Glutamatergic neuron (in vitro differentiated cells): ENCODE results near the gene CYP4F8. TPM values are rescaled to one million over a fixed set of nuclear protein-coding genes. Genes with fewer than 3 reads are reported as not detected.

Experiments
- DNase-seq: peaks from one replicate; pipeline ENCODE4 v3.0.0; 2022
- H3K27ac Mint-ChIP-seq: one replicate; pipeline ENCODE4 v1.8.0; 2020; ENCODE audit warnings: mild to moderate bottlenecking, mixed read lengths, inconsistent platforms; ENCODE audit not compliant: unreplicated experiment
- H3K27me3 Mint-ChIP-seq: one replicate; pipeline ENCODE4 v1.8.0; 2020; ENCODE audit warnings: mild to moderate bottlenecking, moderate library complexity, mixed read lengths, inconsistent platforms; ENCODE audit not compliant: unreplicated experiment
- H3K36me3 Mint-ChIP-seq: one replicate; pipeline ENCODE4 v1.8.0; 2020; ENCODE audit warnings: mild to moderate bottlenecking, mixed read lengths, inconsistent platforms; ENCODE audit not compliant: unreplicated experiment
- H3K4me1 Mint-ChIP-seq: one replicate; pipeline ENCODE4 v1.8.0; 2020; ENCODE audit warnings: mild to moderate bottlenecking, low read depth, mixed read lengths, inconsistent platforms; ENCODE audit not compliant: unreplicated experiment
- H3K4me3 Mint-ChIP-seq: one replicate; pipeline ENCODE4 v1.8.0; 2020; ENCODE audit warnings: mild to moderate bottlenecking, mixed read lengths, inconsistent platforms; ENCODE audit not compliant: unreplicated experiment
- H3K9me3 Mint-ChIP-seq: one replicate; pipeline ENCODE4 v1.8.0; 2020; ENCODE audit warnings: mild to moderate bottlenecking, moderate library complexity, mixed read lengths, inconsistent platforms; ENCODE audit not compliant: unreplicated experiment
- total RNA-seq: library from RNA; stranded (reverse); fragmentation: NEBNext Ultra II Directional; extraction: Animal tissue kit (Norgen Biotek cat#: 25700); gene quantifications from one replicate; pipeline ENCODE4 v1.2.1, GENCODE V29; 2021; ENCODE audit not compliant: unreplicated experiment
- TF ChIP-seq, protein P1 (sequence below): fragments of 200-600 bp; sonication (generic); IDR thresholded peaks from one replicate; pipeline ENCODE4 v1.5.0; 2021; ENCODE audit not compliant: partially characterized antibody, unreplicated experiment

The CYP4F8 gene
- total RNA-seq, 1 donor from 2014 or later: not detected

DNA sequence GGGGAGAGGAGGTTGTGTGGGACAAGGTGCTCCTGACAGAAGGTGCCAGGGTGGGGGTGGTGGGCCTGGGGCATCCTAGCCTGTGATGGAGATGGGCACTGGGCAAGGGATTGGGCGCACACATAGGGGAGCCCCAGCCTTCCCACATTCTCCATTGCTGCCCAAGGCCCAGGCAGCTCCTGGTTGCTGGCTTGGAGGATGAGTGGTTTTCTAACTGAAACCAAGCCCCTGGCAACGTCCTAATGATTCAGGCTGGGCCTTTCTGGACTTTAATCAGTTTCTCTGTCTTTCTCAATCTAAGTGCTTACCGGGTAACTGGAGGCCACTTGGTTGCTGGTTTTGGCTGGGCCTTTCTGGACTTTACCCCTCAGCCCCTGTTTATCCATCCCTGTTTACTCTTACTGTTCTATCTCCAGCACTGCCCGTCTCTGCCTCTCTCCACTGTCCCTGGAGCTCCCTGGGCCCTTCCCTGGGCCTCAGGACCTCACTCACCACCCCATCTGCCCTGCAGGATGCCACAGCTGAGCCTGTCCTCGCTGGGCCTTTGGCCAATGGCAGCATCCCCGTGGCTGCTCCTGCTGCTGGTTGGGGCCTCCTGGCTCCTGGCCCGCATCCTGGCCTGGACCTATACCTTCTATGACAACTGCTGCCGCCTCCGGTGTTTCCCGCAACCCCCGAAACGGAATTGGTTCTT is 26.0 kb downstream of the CYP4F8 start:
- Mint-ChIP-seq H3K9me3 (peaks cover 14% of the 10 kb centered on the region), H3K4me1 (no peaks in the 10 kb centered on the region), H3K27me3 (peaks cover 2% of the 10 kb centered on the region), H3K27ac (no peak overlapping the region), H3K36me3 (no peaks in the 10 kb centered on the region), H3K4me3 (no peak overlapping the region)
- no peak for DNase-seq
- TF ChIP-seq, protein P1, sequence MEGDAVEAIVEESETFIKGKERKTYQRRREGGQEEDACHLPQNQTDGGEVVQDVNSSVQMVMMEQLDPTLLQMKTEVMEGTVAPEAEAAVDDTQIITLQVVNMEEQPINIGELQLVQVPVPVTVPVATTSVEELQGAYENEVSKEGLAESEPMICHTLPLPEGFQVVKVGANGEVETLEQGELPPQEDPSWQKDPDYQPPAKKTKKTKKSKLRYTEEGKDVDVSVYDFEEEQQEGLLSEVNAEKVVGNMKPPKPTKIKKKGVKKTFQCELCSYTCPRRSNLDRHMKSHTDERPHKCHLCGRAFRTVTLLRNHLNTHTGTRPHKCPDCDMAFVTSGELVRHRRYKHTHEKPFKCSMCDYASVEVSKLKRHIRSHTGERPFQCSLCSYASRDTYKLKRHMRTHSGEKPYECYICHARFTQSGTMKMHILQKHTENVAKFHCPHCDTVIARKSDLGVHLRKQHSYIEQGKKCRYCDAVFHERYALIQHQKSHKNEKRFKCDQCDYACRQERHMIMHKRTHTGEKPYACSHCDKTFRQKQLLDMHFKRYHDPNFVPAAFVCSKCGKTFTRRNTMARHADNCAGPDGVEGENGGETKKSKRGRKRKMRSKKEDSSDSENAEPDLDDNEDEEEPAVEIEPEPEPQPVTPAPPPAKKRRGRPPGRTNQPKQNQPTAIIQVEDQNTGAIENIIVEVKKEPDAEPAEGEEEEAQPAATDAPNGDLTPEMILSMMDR: no peak

DNA sequence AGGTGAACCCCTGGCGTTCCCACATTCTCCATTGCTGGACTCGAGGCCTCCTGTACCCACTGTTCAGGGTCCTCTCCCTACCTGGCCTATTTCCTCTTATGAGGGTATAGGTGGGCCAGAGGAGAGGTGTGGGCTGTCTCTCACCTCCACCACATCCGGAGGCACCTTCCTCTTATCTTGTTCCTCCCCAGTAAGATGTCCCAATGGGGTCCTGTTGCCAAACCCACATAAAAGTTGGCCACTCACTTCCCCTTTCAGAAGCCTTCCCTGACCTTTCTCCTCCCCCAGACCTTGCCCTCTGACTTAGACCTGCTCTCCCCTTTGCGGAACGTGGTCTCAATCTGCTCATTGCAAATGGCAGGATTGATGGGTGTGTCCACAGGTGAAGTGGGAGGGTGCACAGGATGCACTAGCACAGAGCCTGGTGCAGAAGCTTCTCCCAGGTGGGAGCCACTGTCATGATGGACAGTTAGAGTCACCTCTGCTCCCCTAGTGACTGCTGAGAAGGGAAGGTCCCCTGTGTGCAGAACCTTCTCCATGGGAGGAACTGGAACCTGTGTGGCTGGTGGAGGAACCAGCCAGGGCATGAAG is 27.0 kb downstream of the CYP4F8 start:
- Mint-ChIP-seq H3K4me3 (no peak overlapping the region), H3K27ac (no peak overlapping the region), H3K36me3 (no peaks in the 10 kb centered on the region), H3K4me1 (no peaks in the 10 kb centered on the region), H3K27me3 (peaks cover 2% of the 10 kb centered on the region), H3K9me3 (peaks cover 16% of the 10 kb centered on the region)
- TF ChIP-seq, protein P1: no peak
- DNase-seq: no peak

DNA sequence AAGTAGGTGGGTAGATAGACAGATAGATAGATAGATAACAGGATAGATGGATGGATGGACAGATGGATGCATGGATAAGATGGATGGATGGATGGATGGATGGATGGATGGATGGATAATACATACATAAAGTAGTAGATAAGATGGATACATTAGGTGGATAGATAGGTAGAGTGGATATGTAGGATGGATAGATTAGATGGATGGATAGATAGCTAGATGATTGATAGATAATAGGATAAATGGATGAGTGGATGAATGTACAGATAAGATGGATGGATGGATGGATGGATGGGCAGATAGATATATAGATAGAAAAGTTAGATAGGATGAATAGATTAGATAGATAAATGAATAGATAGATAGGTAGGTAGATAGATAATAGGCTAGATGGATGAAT is 27.8 kb downstream of the CYP4F8 start:
- peaks cover 16% of the 10 kb centered on the region for H3K9me3 Mint-ChIP-seq
- H3K27ac Mint-ChIP-seq: no peak overlapping the region
- H3K4me1 Mint-ChIP-seq: no peaks in the 10 kb centered on the region
- no peak overlapping the region for H3K4me3 Mint-ChIP-seq
- TF ChIP-seq, protein P1: no peak
- H3K27me3 Mint-ChIP-seq: no peaks in the 10 kb centered on the region
- no peaks in the 10 kb centered on the region for H3K36me3 Mint-ChIP-seq
- no peak for DNase-seq

DNA sequence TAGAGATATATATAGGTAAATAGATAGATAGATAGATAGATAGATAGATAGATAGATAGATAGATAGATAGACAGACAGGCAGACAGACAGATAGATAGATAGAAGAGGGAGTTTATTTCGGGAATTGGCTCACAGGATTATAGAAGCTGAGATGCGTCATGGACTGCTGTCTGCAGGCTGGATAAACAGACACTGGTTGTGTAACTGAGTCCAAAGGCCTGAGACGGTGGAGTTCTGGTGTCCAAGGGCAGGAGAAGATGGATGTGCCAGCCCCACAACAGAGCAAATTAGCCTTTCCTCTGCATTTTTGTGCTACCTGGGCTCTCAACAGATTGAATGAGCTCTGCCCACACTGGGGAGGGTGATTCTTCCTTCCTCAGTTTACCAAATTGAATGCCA is 28.4 kb downstream of the CYP4F8 start:
- Mint-ChIP-seq H3K27me3 (no peaks in the 10 kb centered on the region), H3K4me3 (no peak overlapping the region), H3K9me3 (peaks cover 16% of the 10 kb centered on the region), H3K27ac (no peak overlapping the region), H3K4me1 (no peaks in the 10 kb centered on the region), H3K36me3 (no peaks in the 10 kb centered on the region)
- no peak for DNase-seq
- TF ChIP-seq, protein P1: no peak

DNA sequence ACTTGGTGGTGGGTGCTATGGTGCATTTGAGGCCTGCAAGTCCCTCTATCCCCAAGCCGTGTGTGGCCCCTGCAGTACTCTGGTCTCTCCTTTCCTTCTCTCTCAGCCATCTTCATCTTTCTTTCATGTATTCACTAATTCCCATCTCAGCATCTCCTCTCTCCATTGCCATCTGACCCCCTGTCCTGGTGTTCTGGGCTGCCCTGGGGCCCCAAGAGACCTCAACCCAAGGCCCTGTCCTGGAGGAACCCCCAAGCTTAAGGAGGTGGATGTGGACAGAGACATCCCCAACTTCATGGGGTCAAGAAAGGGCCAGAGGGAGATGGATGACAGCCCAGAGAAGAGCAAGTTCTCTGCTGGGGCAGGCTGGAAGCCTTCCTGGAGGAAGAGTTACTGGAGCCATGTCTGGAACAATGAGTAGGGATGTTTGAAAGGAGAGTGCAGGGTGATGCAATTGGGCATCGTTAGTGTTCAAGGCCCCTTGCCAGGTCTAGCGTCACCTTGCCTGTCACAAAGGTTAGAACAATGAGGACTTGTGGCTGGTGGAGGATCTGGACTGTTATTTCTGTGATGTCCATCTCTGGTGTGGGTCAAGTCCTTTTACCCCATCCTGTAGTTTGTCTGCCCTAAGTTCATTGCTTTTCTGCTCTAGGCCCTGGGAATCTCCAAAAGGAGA is 29.2 kb downstream of the CYP4F8 start:
- Mint-ChIP-seq H3K27ac (no peak overlapping the region), H3K36me3 (no peaks in the 10 kb centered on the region), H3K4me3 (no peak overlapping the region), H3K4me1 (no peaks in the 10 kb centered on the region), H3K27me3 (no peaks in the 10 kb centered on the region), H3K9me3 (peaks cover 16% of the 10 kb centered on the region)
- DNase-seq: no peak
- TF ChIP-seq, protein P1: no peak
